Liver (tissue), 3 donors: ENCODE results near the gene PIK3CA.

ENCODE experiments used
- GABPA ChIP-seq, 2 donors: IDR thresholded peaks in 1 of 2; conservative IDR thresholded peaks in 1 of 2; 2 replicates each; pipeline ENCODE4 v1.6.1; 2016; ENCODE audit warnings: antibody characterized with exemption in 2 of 2, mild to moderate bottlenecking in 1 of 2, moderate library complexity in 1 of 2
- RAD21 ChIP-seq, 2 donors: IDR thresholded peaks; 2 replicates each; pipeline ENCODE4 v1.6.1; 2016; ENCODE audit warnings: antibody characterized with exemption in 2 of 2, mild to moderate bottlenecking in 2 of 2
- TAF1 ChIP-seq: conservative IDR thresholded peaks from 2 replicates; pipeline ENCODE4 v1.6.1; 2016; ENCODE audit warnings: antibody characterized with exemption, mild to moderate bottlenecking
- YY1 ChIP-seq: IDR thresholded peaks from 2 replicates; pipeline ENCODE4 v1.6.1; 2016; ENCODE audit warnings: antibody characterized with exemption, mild to moderate bottlenecking
- TF ChIP-seq, protein P1 (sequence below): IDR thresholded peaks from 2 replicates; pipeline ENCODE4 v1.6.1; 2016; ENCODE audit warnings: antibody characterized with exemption
- TF ChIP-seq, protein P2 (sequence below): fragments of 150-350 bp; IDR thresholded peaks from 2 replicates; pipeline ENCODE4 v1.5.1; 2017; ENCODE audit warnings: improper control_type of control experiment, low read depth, low read length; ENCODE audit not compliant: missing input control
- TF ChIP-seq, protein P3 (sequence below): IDR thresholded peaks from 2 replicates; pipeline ENCODE4 v1.6.1; 2016; ENCODE audit warnings: antibody characterized with exemption
- TF ChIP-seq, protein P4 (sequence below): IDR thresholded peaks from 2 replicates; pipeline ENCODE4 v1.6.1; 2016; ENCODE audit warnings: antibody characterized with exemption
- TF ChIP-seq, protein P5 (sequence below): IDR thresholded peaks from 2 replicates; pipeline ENCODE4 v1.6.1; 2016; ENCODE audit warnings: antibody characterized with exemption, mild to moderate bottlenecking
- donor health status: healthy.
- donor health status: healthy.

DNA sequence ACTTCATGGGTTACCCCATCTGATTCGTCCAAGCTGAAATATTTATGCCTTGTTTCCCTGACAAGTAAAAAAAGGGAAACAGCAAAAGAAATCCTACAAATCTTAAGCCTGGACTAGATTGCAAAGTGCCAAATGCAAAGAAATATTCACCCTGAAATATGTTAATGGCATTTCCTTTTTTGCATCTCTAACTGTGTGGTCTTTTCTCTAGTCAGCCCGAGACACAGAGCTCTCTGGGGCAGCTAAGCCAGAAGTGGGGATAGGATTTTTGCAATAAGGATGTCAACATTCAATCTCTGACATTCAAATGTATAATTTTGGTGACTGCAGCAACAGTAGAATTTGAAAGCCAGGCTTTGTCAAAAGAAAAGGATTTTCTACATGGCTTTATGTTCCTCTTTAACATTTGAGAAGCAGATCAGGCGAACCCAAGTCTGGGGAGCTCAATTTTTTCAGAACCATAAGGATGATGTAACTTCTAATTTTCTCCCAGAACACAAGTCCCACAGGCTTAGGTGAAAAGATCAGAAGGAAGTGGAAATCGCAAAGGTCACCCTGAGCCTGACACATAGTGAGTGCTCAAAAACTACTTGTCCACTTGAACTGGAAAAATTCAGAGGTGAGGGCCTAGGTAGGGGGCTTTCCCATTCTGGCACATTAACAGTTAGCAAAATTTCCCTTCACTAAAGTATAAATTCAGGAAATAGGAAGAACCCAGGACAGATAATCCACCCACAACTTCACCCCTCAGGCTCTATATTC lies 131.0 kb downstream of the PIK3CA start:
- TF ChIP-seq, protein P1, sequence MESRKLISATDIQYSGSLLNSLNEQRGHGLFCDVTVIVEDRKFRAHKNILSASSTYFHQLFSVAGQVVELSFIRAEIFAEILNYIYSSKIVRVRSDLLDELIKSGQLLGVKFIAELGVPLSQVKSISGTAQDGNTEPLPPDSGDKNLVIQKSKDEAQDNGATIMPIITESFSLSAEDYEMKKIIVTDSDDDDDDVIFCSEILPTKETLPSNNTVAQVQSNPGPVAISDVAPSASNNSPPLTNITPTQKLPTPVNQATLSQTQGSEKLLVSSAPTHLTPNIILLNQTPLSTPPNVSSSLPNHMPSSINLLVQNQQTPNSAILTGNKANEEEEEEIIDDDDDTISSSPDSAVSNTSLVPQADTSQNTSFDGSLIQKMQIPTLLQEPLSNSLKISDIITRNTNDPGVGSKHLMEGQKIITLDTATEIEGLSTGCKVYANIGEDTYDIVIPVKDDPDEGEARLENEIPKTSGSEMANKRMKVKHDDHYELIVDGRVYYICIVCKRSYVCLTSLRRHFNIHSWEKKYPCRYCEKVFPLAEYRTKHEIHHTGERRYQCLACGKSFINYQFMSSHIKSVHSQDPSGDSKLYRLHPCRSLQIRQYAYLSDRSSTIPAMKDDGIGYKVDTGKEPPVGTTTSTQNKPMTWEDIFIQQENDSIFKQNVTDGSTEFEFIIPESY = no peak
- TF ChIP-seq, protein P2, sequence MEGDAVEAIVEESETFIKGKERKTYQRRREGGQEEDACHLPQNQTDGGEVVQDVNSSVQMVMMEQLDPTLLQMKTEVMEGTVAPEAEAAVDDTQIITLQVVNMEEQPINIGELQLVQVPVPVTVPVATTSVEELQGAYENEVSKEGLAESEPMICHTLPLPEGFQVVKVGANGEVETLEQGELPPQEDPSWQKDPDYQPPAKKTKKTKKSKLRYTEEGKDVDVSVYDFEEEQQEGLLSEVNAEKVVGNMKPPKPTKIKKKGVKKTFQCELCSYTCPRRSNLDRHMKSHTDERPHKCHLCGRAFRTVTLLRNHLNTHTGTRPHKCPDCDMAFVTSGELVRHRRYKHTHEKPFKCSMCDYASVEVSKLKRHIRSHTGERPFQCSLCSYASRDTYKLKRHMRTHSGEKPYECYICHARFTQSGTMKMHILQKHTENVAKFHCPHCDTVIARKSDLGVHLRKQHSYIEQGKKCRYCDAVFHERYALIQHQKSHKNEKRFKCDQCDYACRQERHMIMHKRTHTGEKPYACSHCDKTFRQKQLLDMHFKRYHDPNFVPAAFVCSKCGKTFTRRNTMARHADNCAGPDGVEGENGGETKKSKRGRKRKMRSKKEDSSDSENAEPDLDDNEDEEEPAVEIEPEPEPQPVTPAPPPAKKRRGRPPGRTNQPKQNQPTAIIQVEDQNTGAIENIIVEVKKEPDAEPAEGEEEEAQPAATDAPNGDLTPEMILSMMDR = no peak
- TF ChIP-seq, protein P3, sequence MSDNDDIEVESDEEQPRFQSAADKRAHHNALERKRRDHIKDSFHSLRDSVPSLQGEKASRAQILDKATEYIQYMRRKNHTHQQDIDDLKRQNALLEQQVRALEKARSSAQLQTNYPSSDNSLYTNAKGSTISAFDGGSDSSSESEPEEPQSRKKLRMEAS = no peak
- TF ChIP-seq, protein P4, sequence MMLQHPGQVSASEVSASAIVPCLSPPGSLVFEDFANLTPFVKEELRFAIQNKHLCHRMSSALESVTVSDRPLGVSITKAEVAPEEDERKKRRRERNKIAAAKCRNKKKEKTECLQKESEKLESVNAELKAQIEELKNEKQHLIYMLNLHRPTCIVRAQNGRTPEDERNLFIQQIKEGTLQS = no peak
- TF ChIP-seq YY1 (no peak), RAD21 (IDR thresholded peaks at IDR 0.05) (no peak), TAF1 (no peak), GABPA (IDR thresholded peaks at IDR 0.05 in 1 of 2, conservative IDR thresholded peaks at IDR 0.05 in 1 of 2) (no peak)
- TF ChIP-seq, protein P5, sequence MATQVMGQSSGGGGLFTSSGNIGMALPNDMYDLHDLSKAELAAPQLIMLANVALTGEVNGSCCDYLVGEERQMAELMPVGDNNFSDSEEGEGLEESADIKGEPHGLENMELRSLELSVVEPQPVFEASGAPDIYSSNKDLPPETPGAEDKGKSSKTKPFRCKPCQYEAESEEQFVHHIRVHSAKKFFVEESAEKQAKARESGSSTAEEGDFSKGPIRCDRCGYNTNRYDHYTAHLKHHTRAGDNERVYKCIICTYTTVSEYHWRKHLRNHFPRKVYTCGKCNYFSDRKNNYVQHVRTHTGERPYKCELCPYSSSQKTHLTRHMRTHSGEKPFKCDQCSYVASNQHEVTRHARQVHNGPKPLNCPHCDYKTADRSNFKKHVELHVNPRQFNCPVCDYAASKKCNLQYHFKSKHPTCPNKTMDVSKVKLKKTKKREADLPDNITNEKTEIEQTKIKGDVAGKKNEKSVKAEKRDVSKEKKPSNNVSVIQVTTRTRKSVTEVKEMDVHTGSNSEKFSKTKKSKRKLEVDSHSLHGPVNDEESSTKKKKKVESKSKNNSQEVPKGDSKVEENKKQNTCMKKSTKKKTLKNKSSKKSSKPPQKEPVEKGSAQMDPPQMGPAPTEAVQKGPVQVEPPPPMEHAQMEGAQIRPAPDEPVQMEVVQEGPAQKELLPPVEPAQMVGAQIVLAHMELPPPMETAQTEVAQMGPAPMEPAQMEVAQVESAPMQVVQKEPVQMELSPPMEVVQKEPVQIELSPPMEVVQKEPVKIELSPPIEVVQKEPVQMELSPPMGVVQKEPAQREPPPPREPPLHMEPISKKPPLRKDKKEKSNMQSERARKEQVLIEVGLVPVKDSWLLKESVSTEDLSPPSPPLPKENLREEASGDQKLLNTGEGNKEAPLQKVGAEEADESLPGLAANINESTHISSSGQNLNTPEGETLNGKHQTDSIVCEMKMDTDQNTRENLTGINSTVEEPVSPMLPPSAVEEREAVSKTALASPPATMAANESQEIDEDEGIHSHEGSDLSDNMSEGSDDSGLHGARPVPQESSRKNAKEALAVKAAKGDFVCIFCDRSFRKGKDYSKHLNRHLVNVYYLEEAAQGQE = no peak
